OCI-LY3 (cell line): ENCODE results near the gene EPHB2.

ENCODE experiments used
- H2AFZ ChIP-seq: fragments of 200-600, 300-600 bp; shearing (Covaris generic); 2 replicates; pipeline ENCODE4 v1.6.0; 2014; ENCODE audit warnings: antibody characterized with exemption, low read depth, low read length
- H3K27ac ChIP-seq: fragments of 200-600, 300-600 bp; sonication (generic); 2 replicates; pipeline ENCODE4 v1.5.1; 2014; ENCODE audit warnings: mild to moderate bottlenecking, low read length, moderate library complexity, mixed read lengths
- H3K27me3 ChIP-seq: fragments of 200-600, 300-600 bp; sonication (generic); 2 replicates; pipeline ENCODE4 v1.6.1; 2014; ENCODE audit warnings: low read depth, low read length, mixed read lengths
- H3K36me3 ChIP-seq: fragments of 200-600, 300-600 bp; sonication (generic); replicated peaks from 2 replicates; pipeline ENCODE3; 2014; ENCODE audit warnings: low read depth, low read length, mixed read lengths
- H3K4me1 ChIP-seq: fragments of 300-600, 200-600 bp; sonication (generic); 2 replicates; pipeline ENCODE4 v1.6.1; 2014; ENCODE audit warnings: low read length, mixed read lengths
- H3K4me2 ChIP-seq: fragments of 200-600, 300-600 bp; sonication (generic); 2 replicates; pipeline ENCODE4 v1.6.1; 2014; ENCODE audit warnings: low read length, mixed read lengths
- H3K4me3 ChIP-seq: fragments of 300-600, 200-600 bp; sonication (generic); 2 replicates; pipeline ENCODE4 v1.5.1; 2014; ENCODE audit warnings: antibody characterized with exemption, mild to moderate bottlenecking, low read length, moderate library complexity
- H3K79me2 ChIP-seq: fragments of 300-600, 200-600 bp; shearing (Covaris generic); 2 replicates; pipeline ENCODE4 v1.6.1; 2014; ENCODE audit warnings: mild to moderate bottlenecking, low read length, mixed read lengths
- H3K9ac ChIP-seq: fragments of 300-600, 200-600 bp; shearing (Covaris generic); 2 replicates; pipeline ENCODE4 v1.6.0; 2014; ENCODE audit warnings: mild to moderate bottlenecking, low read length, moderate library complexity
- H3K9me3 ChIP-seq: fragments of 200-600, 300-600 bp; shearing (Covaris generic); 2 replicates; pipeline ENCODE4 v1.6.1; 2014; ENCODE audit warnings: low read length, mixed read lengths; ENCODE audit not compliant: insufficient read depth
- H4K20me1 ChIP-seq: fragments of 200-600, 300-600 bp; sonication (generic); 2 replicates; pipeline ENCODE4 v1.6.1; 2016; ENCODE audit warnings: low read length, mixed read lengths; ENCODE audit not compliant: insufficient read depth
- CTCF ChIP-seq: fragments of 200-600, 300-600 bp; sonication (generic); IDR thresholded peaks from 2 replicates; pipeline ENCODE4 v1.5.1; 2014; ENCODE audit warnings: antibody characterized with exemption, low read length, low read depth
- EZH2phosphoT487 ChIP-seq: fragments of 200-600 bp; shearing (Covaris generic); IDR thresholded peaks from 2 replicates; pipeline ENCODE4 v1.6.1; 2018; ENCODE audit warnings: antibody characterized with exemption, mixed run types, low read depth

The EPHB2 gene

GRCh38 chr1:22741118-22741517 lies 30.5 kb downstream of the EPHB2 start:
- H3K9me3 ChIP-seq, result no peaks in the 10 kb centered on the region
- no peak overlapping the region for H2AFZ ChIP-seq
- no peaks in the 10 kb centered on the region for H3K36me3 ChIP-seq
- no peak overlapping the region for H3K27ac ChIP-seq
- H3K27me3 ChIP-seq, result no peaks in the 10 kb centered on the region
- H3K79me2 ChIP-seq, result no peaks in the 10 kb centered on the region
- H3K9ac ChIP-seq, result no peak overlapping the region
- H3K4me3 ChIP-seq, result no peak overlapping the region
- peak overlapping the region; percentile 39; the same call in 1 of the 2 replicates for H3K4me2 ChIP-seq
- no peaks in the 10 kb centered on the region for H4K20me1 ChIP-seq
- TF ChIP-seq EZH2phosphoT487, result no peak
- no peak for TF ChIP-seq CTCF
- H3K4me1 ChIP-seq, result peaks cover 31% of the 10 kb centered on the region

GRCh38 chr1:22745669-22746585 lies 35.3 kb downstream of the EPHB2 start:
- Histone ChIP-seq H3K9ac (no peak overlapping the region), H3K4me1 (peaks cover 25% of the 10 kb centered on the region), H3K9me3 (no peaks in the 10 kb centered on the region), H2AFZ (no peak overlapping the region), H4K20me1 (no peaks in the 10 kb centered on the region), H3K4me3 (no peak overlapping the region), H3K4me2 (no peak overlapping the region), H3K79me2 (no peaks in the 10 kb centered on the region), H3K36me3 (no peaks in the 10 kb centered on the region), H3K27ac (no peak overlapping the region), H3K27me3 (no peaks in the 10 kb centered on the region)
- TF ChIP-seq EZH2phosphoT487, result no peak
- no peak for TF ChIP-seq CTCF

GRCh38 chr1:22747021-22747734 lies 36.5 kb downstream of the EPHB2 start:
- no peaks in the 10 kb centered on the region for H3K27me3 ChIP-seq
- no peaks in the 10 kb centered on the region for H4K20me1 ChIP-seq
- no peak overlapping the region for H3K4me3 ChIP-seq
- no peak for TF ChIP-seq EZH2phosphoT487
- TF ChIP-seq CTCF, result no peak
- H3K9ac ChIP-seq, result no peak overlapping the region
- H3K36me3 ChIP-seq, result no peaks in the 10 kb centered on the region
- H3K79me2 ChIP-seq, result no peaks in the 10 kb centered on the region
- H3K9me3 ChIP-seq, result no peaks in the 10 kb centered on the region
- peaks cover 16% of the 10 kb centered on the region for H3K4me1 ChIP-seq
- no peak overlapping the region for H2AFZ ChIP-seq
- H3K27ac ChIP-seq, result no peak overlapping the region
- H3K4me2 ChIP-seq, result no peak overlapping the region

- H3K27ac ChIP-seq, result no peak overlapping the region
- H3K79me2 ChIP-seq, result no peaks in the 10 kb centered on the region
- H3K4me2 ChIP-seq, result no peak overlapping the region
- no peak overlapping the region for H3K9ac ChIP-seq
- no peaks in the 10 kb centered on the region for H3K36me3 ChIP-seq
- TF ChIP-seq CTCF, result no peak
- no peak for TF ChIP-seq EZH2phosphoT487
- H3K27me3 ChIP-seq, result no peaks in the 10 kb centered on the region
- no peak overlapping the region for H2AFZ ChIP-seq
- H3K4me1 ChIP-seq, result peaks cover 16% of the 10 kb centered on the region
- H3K9me3 ChIP-seq, result no peaks in the 10 kb centered on the region
- H3K4me3 ChIP-seq, result no peak overlapping the region
- no peaks in the 10 kb centered on the region for H4K20me1 ChIP-seq
These were observed 37.1 kb downstream of the EPHB2 start for GRCh38 chr1:22747735-22748073.
